OCI-LY7 (cell line): ENCODE results near the gene CALR.

ENCODE experiments used
- CTCF ChIP-seq: fragments of 200-600 bp; sonication (generic); conservative IDR thresholded peaks from 2 replicates; pipeline ENCODE4 v1.5.1; 2014; ENCODE audit warnings: mild to moderate bottlenecking, antibody characterized with exemption, low read length, moderate library complexity, mixed read lengths
- EZH2phosphoT487 ChIP-seq: fragments of 200-600 bp; sonication (generic); IDR thresholded peaks from 2 replicates; pipeline ENCODE4 v1.6.1; 2018; ENCODE audit warnings: low read depth, borderline replicate concordance, mild to moderate bottlenecking, mixed run types, antibody characterized with exemption, low read length, moderate library complexity, mixed read lengths

GRCh38 chr19:12990853-12991252, 52.4 kb downstream of the CALR start:
- no peak for TF ChIP-seq CTCF
- TF ChIP-seq EZH2phosphoT487, result no peak
